ENCODE measurements around the gene APH1A. TPM values are rescaled to one million over a fixed set of nuclear protein-coding genes. Genes with fewer than 3 reads are reported as not detected.

The APH1A gene
- total and polyA plus RNA-seq, 10 of the 15 experiments (the other 5 are each of a cell fraction or from before 2014, with no cell fraction given): 6.7 to 130 (median 87.7) TPM

DNA sequence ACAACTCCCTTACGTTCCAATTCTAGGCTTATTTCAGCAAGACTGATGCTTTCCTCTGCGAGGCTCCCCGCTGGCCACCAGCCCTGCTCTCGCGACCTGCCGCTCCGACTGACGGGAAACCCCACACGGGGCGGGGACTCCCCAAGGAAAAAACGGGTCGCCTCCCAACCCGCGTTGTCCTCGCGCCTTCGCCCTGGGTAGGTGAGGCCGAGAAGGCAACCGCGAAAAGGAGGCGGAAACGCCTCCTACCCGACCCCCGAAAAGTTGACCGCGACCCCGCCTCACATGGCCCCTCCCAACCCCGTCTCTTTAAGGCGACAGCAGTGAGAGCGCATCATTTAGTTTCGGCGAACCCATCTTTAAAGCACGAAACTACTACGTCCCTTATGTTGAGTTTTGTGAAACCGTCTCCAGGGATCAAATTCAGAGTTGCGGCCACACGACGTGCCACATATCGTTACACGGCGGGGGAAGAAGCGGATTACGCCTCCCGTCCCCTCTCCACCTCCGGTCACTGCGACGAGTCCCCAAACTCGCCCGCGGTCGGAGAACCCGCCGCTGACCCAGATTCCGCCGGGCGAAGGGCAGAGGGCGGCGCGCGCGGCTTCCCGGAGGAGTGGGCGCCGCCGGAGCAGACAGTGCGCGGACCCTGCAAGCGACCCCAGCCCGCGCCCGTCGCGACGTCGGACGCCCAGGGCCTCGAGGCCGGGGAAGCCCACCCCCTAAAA lies 34.1 kb downstream of the APH1A start:
- ChIA-PET RAD21 (ENCODE audit: unreplicated experiment) (interaction anchor here (0.9 to 1.6 kb wide), 5 partner anchors 10 to 167 kb away, joined by 4 to 6 read pairs (median 5); partner anchors contain the start of gene VPS45), SMC1A (ENCODE audit: uncharacterized antibody, unreplicated experiment) (interaction anchor here (1.0 to 1.8 kb wide), 3 partner anchors 48 to 167 kb away, joined by 3 to 11 read pairs (median 4); partner anchors contain the start of gene VPS45), CTCF (interaction anchor here (0.7 kb wide), 1 partner anchor 63 kb away, joined by 3 read pairs; no protein-coding TSS in a partner anchor), POLR2A (interaction anchor here (0.8 to 2.4 kb wide), 5 partner anchors 12 to 350 kb away, joined by 3 to 11 read pairs (median 3); a partner anchor contains a TSS)
- TSS peak; percentile 98 for BruUV-seq (replicated peaks)
- Histone ChIP-seq H3K9ac (ENCODE audit: control insufficient read depth, insufficient read depth, low read length) (peak overlapping the region; percentile 100), H3K4me3 (peak overlapping the region; percentile 87), H3K27me3 (replicated peaks in 1 of 2; ENCODE audit: control insufficient read depth in 2 of 2, insufficient read depth in 2 of 2, low read length in 1 of 2) (no peaks in the 10 kb centered on the region), H3K27ac (ENCODE audit: control insufficient read depth, insufficient read depth) (peak overlapping the region; percentile 99), H3K36me3 (ENCODE audit: control insufficient read depth in 2 of 2, insufficient read depth in 2 of 2, low read length in 1 of 2) (peaks cover 0 to 8% of the 10 kb centered on the region in 2 experiments; a peak in 1 of 4 replicates), H3K4me2 (ENCODE audit: control insufficient read depth, insufficient read depth) (peak overlapping the region; percentile 56), H3K9me3 (replicated peaks; ENCODE audit: control insufficient read depth, insufficient read depth, low read length) (no peaks in the 10 kb centered on the region), H2AFZ (ENCODE audit: control insufficient read depth, low read depth, low read length) (peak overlapping the region; percentile 65), H3K4me1 (ENCODE audit: control insufficient read depth, insufficient read depth, low read length) (no peaks in the 10 kb centered on the region), H3K79me2 (ENCODE audit: control insufficient read depth, insufficient read depth, low read length) (peaks cover 57% of the 10 kb centered on the region), H4K20me1 (ENCODE audit: control insufficient read depth, insufficient read depth) (no peaks in the 10 kb centered on the region)
- FAIRE-seq (peak; percentile 23), DNase-seq (ENCODE audit: low read depth, low spot score) (peak; percentile 80), ATAC-seq (peak; percentile 75)
- WGBS (ENCODE audit: insufficient coverage, insufficient replicate concordance, low lambda C conversion rate, missing lambda C conversion rate): 1% methylated on average over 78 of the region's 78 CpGs
- intact Hi-C loops (cut with micrococcal nuclease; ENCODE audit: unreplicated experiment): loop anchor here (5.0 to 10.0 kb wide), 2 partner anchors 38 to 130 kb away; partner anchors contain the start of genes C1orf54 and RPRD2
- in situ Hi-C loops (cut with MboI): no loop called here
- TF ChIP-seq ZSCAN29 (IDR thresholded peaks at IDR 0.05) (no peak), ZZZ3 (IDR thresholded peaks at IDR 0.05; ENCODE audit: control insufficient read depth, insufficient read length, low read depth) (no peak), MYB (IDR thresholded peaks at IDR 0.05; ENCODE audit: borderline replicate concordance, low read depth, low read length) (0 out of 2 replicates have a peak, but pooled peaks have one; percentile 9), SMC3 (IDR thresholded peaks at IDR 0.05; ENCODE audit: borderline replicate concordance, low read length) (no peak), LARP7 (IDR thresholded peaks at IDR 0.05) (no peak; the same call in 1 of the 2 replicates)
- TF ChIP-seq, protein P1, sequence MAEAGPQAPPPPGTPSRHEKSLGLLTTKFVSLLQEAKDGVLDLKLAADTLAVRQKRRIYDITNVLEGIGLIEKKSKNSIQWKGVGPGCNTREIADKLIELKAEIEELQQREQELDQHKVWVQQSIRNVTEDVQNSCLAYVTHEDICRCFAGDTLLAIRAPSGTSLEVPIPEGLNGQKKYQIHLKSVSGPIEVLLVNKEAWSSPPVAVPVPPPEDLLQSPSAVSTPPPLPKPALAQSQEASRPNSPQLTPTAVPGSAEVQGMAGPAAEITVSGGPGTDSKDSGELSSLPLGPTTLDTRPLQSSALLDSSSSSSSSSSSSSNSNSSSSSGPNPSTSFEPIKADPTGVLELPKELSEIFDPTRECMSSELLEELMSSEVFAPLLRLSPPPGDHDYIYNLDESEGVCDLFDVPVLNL (IDR thresholded peaks at IDR 0.05; ENCODE audit: low read depth, low read length): no peak
- TF ChIP-seq, protein P2, sequence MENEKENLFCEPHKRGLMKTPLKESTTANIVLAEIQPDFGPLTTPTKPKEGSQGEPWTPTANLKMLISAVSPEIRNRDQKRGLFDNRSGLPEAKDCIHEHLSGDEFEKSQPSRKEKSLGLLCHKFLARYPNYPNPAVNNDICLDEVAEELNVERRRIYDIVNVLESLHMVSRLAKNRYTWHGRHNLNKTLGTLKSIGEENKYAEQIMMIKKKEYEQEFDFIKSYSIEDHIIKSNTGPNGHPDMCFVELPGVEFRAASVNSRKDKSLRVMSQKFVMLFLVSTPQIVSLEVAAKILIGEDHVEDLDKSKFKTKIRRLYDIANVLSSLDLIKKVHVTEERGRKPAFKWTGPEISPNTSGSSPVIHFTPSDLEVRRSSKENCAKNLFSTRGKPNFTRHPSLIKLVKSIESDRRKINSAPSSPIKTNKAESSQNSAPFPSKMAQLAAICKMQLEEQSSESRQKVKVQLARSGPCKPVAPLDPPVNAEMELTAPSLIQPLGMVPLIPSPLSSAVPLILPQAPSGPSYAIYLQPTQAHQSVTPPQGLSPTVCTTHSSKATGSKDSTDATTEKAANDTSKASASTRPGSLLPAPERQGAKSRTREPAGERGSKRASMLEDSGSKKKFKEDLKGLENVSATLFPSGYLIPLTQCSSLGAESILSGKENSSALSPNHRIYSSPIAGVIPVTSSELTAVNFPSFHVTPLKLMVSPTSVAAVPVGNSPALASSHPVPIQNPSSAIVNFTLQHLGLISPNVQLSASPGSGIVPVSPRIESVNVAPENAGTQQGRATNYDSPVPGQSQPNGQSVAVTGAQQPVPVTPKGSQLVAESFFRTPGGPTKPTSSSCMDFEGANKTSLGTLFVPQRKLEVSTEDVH (IDR thresholded peaks at IDR 0.05; ENCODE audit: low read depth, partially characterized antibody): no peak
- TF ChIP-seq, protein P3, sequence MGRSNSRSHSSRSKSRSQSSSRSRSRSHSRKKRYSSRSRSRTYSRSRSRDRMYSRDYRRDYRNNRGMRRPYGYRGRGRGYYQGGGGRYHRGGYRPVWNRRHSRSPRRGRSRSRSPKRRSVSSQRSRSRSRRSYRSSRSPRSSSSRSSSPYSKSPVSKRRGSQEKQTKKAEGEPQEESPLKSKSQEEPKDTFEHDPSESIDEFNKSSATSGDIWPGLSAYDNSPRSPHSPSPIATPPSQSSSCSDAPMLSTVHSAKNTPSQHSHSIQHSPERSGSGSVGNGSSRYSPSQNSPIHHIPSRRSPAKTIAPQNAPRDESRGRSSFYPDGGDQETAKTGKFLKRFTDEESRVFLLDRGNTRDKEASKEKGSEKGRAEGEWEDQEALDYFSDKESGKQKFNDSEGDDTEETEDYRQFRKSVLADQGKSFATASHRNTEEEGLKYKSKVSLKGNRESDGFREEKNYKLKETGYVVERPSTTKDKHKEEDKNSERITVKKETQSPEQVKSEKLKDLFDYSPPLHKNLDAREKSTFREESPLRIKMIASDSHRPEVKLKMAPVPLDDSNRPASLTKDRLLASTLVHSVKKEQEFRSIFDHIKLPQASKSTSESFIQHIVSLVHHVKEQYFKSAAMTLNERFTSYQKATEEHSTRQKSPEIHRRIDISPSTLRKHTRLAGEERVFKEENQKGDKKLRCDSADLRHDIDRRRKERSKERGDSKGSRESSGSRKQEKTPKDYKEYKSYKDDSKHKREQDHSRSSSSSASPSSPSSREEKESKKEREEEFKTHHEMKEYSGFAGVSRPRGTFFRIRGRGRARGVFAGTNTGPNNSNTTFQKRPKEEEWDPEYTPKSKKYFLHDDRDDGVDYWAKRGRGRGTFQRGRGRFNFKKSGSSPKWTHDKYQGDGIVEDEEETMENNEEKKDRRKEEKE (IDR thresholded peaks at IDR 0.05): no peak
- TF ChIP-seq, protein P4, sequence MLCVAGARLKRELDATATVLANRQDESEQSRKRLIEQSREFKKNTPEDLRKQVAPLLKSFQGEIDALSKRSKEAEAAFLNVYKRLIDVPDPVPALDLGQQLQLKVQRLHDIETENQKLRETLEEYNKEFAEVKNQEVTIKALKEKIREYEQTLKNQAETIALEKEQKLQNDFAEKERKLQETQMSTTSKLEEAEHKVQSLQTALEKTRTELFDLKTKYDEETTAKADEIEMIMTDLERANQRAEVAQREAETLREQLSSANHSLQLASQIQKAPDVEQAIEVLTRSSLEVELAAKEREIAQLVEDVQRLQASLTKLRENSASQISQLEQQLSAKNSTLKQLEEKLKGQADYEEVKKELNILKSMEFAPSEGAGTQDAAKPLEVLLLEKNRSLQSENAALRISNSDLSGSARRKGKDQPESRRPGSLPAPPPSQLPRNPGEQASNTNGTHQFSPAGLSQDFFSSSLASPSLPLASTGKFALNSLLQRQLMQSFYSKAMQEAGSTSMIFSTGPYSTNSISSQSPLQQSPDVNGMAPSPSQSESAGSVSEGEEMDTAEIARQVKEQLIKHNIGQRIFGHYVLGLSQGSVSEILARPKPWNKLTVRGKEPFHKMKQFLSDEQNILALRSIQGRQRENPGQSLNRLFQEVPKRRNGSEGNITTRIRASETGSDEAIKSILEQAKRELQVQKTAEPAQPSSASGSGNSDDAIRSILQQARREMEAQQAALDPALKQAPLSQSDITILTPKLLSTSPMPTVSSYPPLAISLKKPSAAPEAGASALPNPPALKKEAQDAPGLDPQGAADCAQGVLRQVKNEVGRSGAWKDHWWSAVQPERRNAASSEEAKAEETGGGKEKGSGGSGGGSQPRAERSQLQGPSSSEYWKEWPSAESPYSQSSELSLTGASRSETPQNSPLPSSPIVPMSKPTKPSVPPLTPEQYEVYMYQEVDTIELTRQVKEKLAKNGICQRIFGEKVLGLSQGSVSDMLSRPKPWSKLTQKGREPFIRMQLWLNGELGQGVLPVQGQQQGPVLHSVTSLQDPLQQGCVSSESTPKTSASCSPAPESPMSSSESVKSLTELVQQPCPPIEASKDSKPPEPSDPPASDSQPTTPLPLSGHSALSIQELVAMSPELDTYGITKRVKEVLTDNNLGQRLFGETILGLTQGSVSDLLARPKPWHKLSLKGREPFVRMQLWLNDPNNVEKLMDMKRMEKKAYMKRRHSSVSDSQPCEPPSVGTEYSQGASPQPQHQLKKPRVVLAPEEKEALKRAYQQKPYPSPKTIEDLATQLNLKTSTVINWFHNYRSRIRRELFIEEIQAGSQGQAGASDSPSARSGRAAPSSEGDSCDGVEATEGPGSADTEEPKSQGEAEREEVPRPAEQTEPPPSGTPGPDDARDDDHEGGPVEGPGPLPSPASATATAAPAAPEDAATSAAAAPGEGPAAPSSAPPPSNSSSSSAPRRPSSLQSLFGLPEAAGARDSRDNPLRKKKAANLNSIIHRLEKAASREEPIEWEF (IDR thresholded peaks at IDR 0.05; ENCODE audit: insufficient replicate concordance, low read depth, low read length): no peak
